Endothelial cell of umbilical vein (primary cell): ENCODE results near the gene TUBA4A.

Source experiments
- CTCF ChIP-seq, 2 donors: IDR thresholded peaks; 1 replicate in 1 of 2; 2 replicates in 1 of 2; pipeline ENCODE4 v1.5.1; 2011; ENCODE audit warnings: low read length in 2 of 2, mild to moderate bottlenecking in 2 of 2, moderate library complexity in 2 of 2, control low read depth in 1 of 2, inconsistent platforms in 1 of 2, low read depth in 1 of 2; ENCODE audit not compliant: insufficient read depth in 1 of 2; ENCODE audit errors: extremely low read depth in 1 of 2
- MYC ChIP-seq: IDR thresholded peaks from one replicate; pipeline ENCODE4 v1.6.1; 2011; ENCODE audit warnings: mild to moderate bottlenecking, low read depth, low read length
- POLR2A ChIP-seq: IDR thresholded peaks from 2 replicates; pipeline ENCODE4 v1.6.1; 2012; ENCODE audit warnings: low read depth, mild to moderate bottlenecking, control low read depth, low read length

GRCh38 chr2:219210196-219210885 is 43.4 kb downstream of the TUBA4A start:
- TF ChIP-seq MYC (no peak), CTCF (IDR thresholded peaks at IDR 0.05; ENCODE audit: extremely low read depth in 1 of 2, insufficient read depth in 1 of 2, low read depth in 1 of 2, low read length in 2 of 2) (no peak), POLR2A (no peak)
